ENCODE measurements around the gene UBA3.

UBA3 gene

DNA sequence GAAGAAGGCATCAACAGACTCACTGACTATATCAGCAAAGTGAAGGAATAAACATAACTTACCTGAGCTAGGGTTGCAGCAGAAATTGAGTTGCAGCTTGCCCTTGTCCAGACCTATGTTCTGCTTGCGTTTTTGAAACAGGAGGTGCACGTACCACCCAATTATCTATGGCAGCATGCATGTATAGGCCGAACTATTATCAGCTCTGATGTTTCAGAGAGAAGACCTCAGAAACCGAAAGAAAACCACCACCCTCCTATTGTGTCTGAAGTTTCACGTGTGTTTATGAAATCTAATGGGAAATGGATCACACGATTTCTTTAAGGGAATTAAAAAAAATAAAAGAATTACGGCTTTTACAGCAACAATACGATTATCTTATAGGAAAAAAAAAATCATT lies 24.4 kb upstream of the UBA3 start:
- in situ Hi-C loops (cut with HindIII; ENCODE audit: low sequenced_read_pairs) = no loop called here
- no peak for DNase-seq (ENCODE audit: low read depth, low spot score)
- no peak overlapping the region for H3K4me3 ChIP-seq (ENCODE audit: low read depth, low read length)
- TF ChIP-seq, protein P1, sequence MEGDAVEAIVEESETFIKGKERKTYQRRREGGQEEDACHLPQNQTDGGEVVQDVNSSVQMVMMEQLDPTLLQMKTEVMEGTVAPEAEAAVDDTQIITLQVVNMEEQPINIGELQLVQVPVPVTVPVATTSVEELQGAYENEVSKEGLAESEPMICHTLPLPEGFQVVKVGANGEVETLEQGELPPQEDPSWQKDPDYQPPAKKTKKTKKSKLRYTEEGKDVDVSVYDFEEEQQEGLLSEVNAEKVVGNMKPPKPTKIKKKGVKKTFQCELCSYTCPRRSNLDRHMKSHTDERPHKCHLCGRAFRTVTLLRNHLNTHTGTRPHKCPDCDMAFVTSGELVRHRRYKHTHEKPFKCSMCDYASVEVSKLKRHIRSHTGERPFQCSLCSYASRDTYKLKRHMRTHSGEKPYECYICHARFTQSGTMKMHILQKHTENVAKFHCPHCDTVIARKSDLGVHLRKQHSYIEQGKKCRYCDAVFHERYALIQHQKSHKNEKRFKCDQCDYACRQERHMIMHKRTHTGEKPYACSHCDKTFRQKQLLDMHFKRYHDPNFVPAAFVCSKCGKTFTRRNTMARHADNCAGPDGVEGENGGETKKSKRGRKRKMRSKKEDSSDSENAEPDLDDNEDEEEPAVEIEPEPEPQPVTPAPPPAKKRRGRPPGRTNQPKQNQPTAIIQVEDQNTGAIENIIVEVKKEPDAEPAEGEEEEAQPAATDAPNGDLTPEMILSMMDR (IDR thresholded peaks at IDR 0.05; ENCODE audit: low read depth, low read length) = no peak

DNA sequence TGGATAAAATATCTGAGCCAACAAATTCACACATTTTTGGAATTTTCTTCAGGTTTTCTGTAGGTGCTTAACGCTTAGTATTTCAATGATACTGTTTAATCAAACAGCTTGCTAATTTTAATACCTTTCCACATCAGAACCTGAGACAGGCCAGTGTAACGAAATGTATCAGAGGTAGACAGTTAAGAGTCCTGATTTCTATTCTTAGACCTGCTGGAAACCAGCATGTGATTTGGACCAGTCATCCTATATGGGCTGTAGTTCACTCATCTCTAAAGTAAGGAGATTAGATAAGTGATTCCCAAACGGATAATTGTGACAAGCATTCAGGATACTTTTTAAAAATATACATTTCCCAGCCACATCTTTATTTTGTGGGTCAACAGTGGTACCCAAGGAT lies 23.0 kb upstream of the UBA3 start:
- TF ChIP-seq, protein P1 (IDR thresholded peaks at IDR 0.05; ENCODE audit: low read depth, low read length) = no peak
- in situ Hi-C loops (cut with HindIII; ENCODE audit: low sequenced_read_pairs) = no loop called here
- H3K4me3 ChIP-seq (ENCODE audit: low read depth, low read length) = no peak overlapping the region
- DNase-seq (ENCODE audit: low read depth, low spot score) = no peak

DNA sequence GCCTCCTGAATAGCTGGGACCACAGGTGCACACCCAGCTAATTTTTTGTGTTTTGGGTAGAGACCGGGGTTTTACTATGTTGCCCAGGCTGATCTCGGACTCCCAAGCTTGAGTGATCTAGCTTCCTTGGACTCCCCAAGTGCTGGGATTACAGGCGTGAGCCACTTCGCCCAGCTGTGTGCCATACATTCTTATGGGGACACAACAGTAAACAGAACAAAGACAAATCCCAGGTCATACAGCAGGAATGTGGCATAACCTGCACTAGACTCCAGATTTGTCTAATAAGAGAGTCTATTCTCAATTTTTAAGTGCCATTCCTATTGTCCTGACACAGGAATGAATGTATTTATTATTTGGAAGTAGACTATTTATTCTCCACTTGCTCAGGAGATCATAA lies 22.2 kb upstream of the UBA3 start:
- in situ Hi-C loops (cut with HindIII; ENCODE audit: low sequenced_read_pairs) = no loop called here
- TF ChIP-seq, protein P1 (IDR thresholded peaks at IDR 0.05; ENCODE audit: low read depth, low read length) = no peak
- DNase-seq (ENCODE audit: low read depth, low spot score) = no peak
- H3K4me3 ChIP-seq (ENCODE audit: low read depth, low read length) = no peak overlapping the region

DNA sequence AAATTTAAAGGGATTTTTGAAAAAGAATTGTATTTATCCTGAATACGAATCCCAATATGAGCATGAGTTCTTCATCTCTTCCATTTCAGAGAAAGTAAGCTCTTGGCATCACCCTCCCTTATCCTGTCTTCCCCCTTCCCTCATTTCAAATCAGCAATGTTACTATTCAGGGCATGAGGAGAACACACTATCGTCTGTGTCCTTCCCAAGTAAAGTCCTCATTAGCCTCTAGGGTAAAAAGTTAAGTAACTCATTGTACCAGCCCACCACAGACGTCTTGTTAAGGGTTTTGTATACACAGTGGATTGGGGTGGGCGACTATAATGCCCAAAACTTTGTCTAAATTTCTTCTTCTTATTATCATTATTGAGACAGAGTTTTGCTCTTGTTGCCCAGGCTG lies 19.4 kb upstream of the UBA3 start:
- TF ChIP-seq, protein P1 (IDR thresholded peaks at IDR 0.05; ENCODE audit: low read depth, low read length) = no peak
- DNase-seq (ENCODE audit: low read depth, low spot score) = no peak
- in situ Hi-C loops (cut with HindIII; ENCODE audit: low sequenced_read_pairs) = no loop called here
- H3K4me3 ChIP-seq (ENCODE audit: low read depth, low read length) = no peak overlapping the region

DNA sequence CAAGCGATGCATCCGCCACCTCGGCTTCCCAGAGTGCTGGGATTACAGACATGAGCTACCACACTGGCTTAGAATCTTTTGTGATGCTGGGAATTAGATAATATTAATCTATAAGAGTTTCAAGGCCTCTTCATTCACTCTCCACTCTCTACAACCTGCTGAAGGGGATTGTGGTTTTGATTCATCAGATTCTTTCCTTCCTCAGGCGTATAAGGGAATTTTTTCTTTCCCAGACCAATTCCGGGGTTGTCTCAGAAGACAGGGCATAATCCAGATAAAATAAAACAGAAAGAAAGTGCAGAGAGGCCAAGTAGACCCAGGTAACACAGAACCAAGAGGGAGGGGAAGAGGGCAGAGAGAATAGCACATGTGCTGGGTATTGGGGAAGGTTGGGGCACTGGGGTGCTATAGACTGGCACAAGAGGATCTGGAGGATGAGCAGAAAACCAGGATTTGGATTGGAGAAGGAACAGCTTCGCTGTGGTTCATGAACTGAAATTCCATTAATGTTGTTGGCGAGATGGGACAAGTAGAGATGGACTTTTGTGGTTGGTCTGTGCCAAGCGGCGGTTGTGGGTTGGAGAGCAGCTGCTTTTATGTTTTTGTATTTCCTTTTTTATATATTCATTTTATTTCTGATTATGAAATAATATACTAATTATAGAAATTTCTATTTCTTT lies 17.4 kb upstream of the UBA3 start:
- TF ChIP-seq, protein P1 (IDR thresholded peaks at IDR 0.05; ENCODE audit: low read depth, low read length) = no peak
- no peak overlapping the region for H3K4me3 ChIP-seq (ENCODE audit: low read depth, low read length)
- in situ Hi-C loops (cut with HindIII; ENCODE audit: low sequenced_read_pairs) = no loop called here
- DNase-seq (ENCODE audit: low read depth, low spot score) = no peak

DNA sequence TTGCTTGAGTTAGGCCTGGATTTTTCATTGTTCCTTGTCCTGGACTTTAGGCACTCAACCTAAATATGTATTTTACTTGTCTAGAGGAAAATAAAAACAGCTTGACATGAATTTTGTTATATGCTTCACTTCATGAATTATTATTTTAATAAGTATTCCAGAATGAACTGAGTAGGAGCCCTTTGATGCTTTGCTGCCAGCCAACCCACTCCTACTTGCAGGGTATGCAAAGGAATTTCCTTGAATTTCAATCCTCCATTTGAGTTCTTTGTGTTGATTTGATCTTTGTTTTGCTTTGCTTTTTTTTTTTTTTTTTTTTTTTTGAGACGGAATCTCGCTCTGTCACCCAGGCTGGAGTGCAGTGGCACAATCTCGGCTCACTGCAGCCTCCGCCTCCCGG lies 16.1 kb upstream of the UBA3 start:
- in situ Hi-C loops (cut with HindIII; ENCODE audit: low sequenced_read_pairs) = no loop called here
- no peak for DNase-seq (ENCODE audit: low read depth, low spot score)

More for the DNA sequence above, 16.1 kb upstream of the UBA3 start:
- TF ChIP-seq, protein P1 (IDR thresholded peaks at IDR 0.05; ENCODE audit: low read depth, low read length) = no peak
- no peak overlapping the region for H3K4me3 ChIP-seq (ENCODE audit: low read depth, low read length)

Measured in astrocyte of the spinal cord (primary cell).